Mononuclear cell (primary cell): Measurements from ENCODE around the gene INTS12. TPM values are rescaled to one million over a fixed set of nuclear protein-coding genes. Genes with fewer than 3 reads are reported as not detected.
A peak's percentile ranks its signal among the peaks of the same experiment; 100 is the strongest.
"Not testable (repeated sequence)": the region's sequence is repeated elsewhere in the genome, so short reads cannot be mapped to it uniquely, and the experiment has no call there.

Experiments used
- H3K27me3 ChIP-seq: 2 replicates; pipeline ENCODE4 v1.6.0; 2011; ENCODE audit warnings: low read length, control low read depth; ENCODE audit not compliant: insufficient read depth
- H3K4me1 ChIP-seq: 2 replicates; pipeline ENCODE4 v1.5.1; 2011; ENCODE audit warnings: mild to moderate bottlenecking, low read length, control low read depth; ENCODE audit not compliant: insufficient read depth
- H3K4me3 ChIP-seq: 2 replicates; pipeline ENCODE4 v1.5.1; 2011; ENCODE audit warnings: mild to moderate bottlenecking, low read length, moderate library complexity
- H3K9me3 ChIP-seq: 2 replicates; pipeline ENCODE4 v1.5.1; 2011; ENCODE audit warnings: low read depth, mild to moderate bottlenecking, control low read depth, low read length
- total RNA-seq: library from RNA; depleted of rRNA; stranded (reverse); fragments of >200 nt; gene quantifications from one replicate; pipeline ENCODE4 v1.2.3, GENCODE V29; 2012

INTS12 gene
- total RNA-seq, 1 donor = 21.4 TPM

DNA sequence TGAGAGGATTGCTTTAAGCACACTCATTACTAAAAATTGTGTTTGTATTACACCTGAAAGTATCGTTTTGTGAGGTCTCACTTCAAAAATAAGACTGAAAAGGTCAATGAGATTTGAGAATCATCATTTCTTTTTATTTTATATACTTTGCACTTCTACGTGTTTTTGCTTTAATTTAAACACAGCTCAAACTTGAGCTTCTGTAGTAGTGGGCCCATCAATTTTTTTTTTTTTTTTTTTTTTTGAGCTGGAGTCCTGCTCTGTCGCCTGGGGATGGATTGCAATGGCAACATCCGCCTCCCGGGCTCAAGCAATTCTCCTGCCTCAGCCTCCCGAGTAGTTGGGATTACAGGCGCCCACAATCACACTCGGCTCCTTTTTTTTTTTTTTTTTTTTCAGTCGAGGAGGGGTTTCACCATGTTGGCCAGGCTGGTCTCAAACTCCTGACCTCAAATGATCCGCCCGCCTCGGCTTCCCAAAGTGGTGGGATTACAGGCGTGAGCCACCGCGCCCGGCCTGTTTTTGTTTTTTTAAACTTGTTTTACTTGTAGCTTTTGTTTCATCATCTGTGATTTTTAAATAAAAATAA is 1.6 kb upstream of the INTS12 start:
- Histone ChIP-seq H3K4me3 (no peak overlapping the region), H3K9me3 (no peaks in the 10 kb centered on the region), H3K4me1 (peaks cover 18% of the 10 kb centered on the region), H3K27me3 (no peaks in the 10 kb centered on the region)

- H3K9me3 ChIP-seq = no peaks in the 10 kb centered on the region
- peaks cover 23% of the 10 kb centered on the region for H3K4me1 ChIP-seq
- H3K27me3 ChIP-seq = no peaks in the 10 kb centered on the region
- H3K4me3 ChIP-seq = peak overlapping the region; percentile 90
These were observed 577 bp upstream of the INTS12 start for GRCh38 chr4:105709081-105709450.

DNA sequence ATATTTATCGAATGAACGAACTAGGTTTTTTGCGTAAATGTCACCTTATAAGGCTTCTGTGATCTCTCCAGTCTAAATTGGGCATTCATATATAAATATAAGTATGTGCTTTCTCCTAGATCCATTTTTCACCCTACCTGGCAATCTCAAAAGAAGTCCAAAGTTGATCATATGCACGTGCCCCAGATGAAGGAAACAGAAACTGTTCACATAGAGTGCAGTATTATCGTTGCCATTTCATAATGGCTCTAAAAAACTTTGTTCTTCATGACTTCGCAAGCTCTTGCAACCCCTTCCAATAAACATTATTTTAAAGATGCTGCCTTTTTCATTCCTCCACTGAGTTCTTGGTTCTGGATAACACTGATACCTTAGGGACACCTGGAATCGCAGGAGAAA is 708 bp downstream of the INTS12 start:
- peak overlapping the region; percentile 90 for H3K4me3 ChIP-seq
- no peaks in the 10 kb centered on the region for H3K27me3 ChIP-seq
- peaks cover 23% of the 10 kb centered on the region for H3K4me1 ChIP-seq
- H3K9me3 ChIP-seq = no peaks in the 10 kb centered on the region

GRCh38 chr4:105698607-105699006 is 9.9 kb downstream of the INTS12 start:
- Histone ChIP-seq H3K4me1 (no peaks in the 10 kb centered on the region), H3K4me3 (no peak overlapping the region), H3K27me3 (no peaks in the 10 kb centered on the region), H3K9me3 (no peaks in the 10 kb centered on the region)

GRCh38 chr4:105695832-105696231 is 12.7 kb downstream of the INTS12 start:
- H3K27me3 ChIP-seq, H3K9me3 ChIP-seq, H3K4me1 ChIP-seq, H3K4me3 ChIP-seq: not testable (repeated sequence)

DNA sequence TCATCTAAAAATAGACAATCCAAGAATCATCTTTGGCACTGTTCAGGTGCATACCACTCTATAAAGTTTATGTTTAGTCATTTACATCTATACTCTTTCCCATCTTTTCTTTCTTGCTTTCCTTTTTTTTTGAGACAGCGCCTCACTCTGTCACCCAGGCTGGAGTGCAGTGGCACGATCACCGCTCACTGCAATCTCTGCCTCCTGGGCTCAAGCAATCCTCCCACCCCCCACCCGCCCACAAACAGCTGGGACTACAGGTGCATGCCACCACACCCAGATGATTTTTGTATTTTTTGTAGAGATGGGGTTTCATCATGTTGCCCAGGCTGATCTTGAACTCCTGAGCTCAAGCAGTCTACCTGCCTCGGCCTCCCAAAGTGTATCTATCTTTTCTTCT is 13.7 kb downstream of the INTS12 start:
- H3K4me3 ChIP-seq, H3K9me3 ChIP-seq: not testable (repeated sequence)

DNA sequence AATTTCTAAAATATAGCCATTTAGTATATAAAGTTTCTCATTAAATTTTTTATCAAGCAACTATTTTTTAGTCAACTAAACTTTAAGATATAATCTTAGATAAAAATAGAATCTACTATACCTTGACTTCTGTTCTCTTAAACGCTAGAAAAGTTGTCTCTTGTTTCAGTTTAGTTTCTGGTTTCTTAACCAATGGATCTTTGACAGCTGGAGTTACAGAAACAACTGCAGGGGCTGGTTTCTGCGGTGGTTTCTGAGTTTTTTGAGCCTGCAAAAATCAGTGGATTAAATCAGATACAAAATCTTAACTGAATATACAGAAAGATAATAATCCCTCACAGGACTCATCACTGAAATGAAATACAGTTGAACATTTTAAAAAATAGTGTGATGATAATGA is 21.9 kb downstream of the INTS12 start:
- Histone ChIP-seq H3K27me3 (no peaks in the 10 kb centered on the region), H3K9me3 (no peaks in the 10 kb centered on the region), H3K4me3 (no peak overlapping the region), H3K4me1 (no peaks in the 10 kb centered on the region)

More for the DNA sequence above, 13.7 kb downstream of the INTS12 start:
- not testable (repeated sequence) for H3K27me3 ChIP-seq, H3K4me1 ChIP-seq

- no peaks in the 10 kb centered on the region for H3K4me1 ChIP-seq
- no peaks in the 10 kb centered on the region for H3K9me3 ChIP-seq
- no peak overlapping the region for H3K4me3 ChIP-seq
- H3K27me3 ChIP-seq = no peaks in the 10 kb centered on the region
These were observed 25.5 kb downstream of the INTS12 start for GRCh38 chr4:105683038-105683437.

DNA sequence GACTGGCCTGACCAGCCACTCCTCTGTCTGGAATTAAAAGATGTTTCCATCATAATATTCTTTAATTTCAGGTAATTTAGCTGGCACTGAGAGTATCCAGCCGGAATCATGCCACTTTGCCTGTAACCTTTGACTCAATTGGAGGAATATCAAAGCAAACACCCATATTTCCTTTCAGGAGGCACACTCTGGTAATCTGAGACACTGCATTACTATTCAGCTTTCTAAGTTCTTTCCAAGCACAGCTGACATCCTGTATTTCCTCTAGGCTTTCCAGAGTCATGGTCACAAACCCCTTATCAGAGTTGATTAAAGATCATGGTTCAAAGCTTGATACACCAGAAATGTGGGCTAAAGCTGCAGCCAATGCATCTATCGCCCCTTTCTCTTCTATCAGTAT is 29.3 kb downstream of the INTS12 start:
- no peaks in the 10 kb centered on the region for H3K27me3 ChIP-seq
- no peak overlapping the region for H3K4me3 ChIP-seq
- no peaks in the 10 kb centered on the region for H3K9me3 ChIP-seq
- H3K4me1 ChIP-seq = no peaks in the 10 kb centered on the region

- H3K27me3 ChIP-seq = no peaks in the 10 kb centered on the region
- H3K4me1 ChIP-seq = no peaks in the 10 kb centered on the region
- H3K4me3 ChIP-seq = no peak overlapping the region
- H3K9me3 ChIP-seq = no peaks in the 10 kb centered on the region
These were observed 30.8 kb downstream of the INTS12 start for GRCh38 chr4:105677709-105678108.

GRCh38 chr4:105674011-105674410 is 34.5 kb downstream of the INTS12 start:
- Histone ChIP-seq H3K4me1 (no peaks in the 10 kb centered on the region), H3K4me3 (no peak overlapping the region), H3K27me3 (no peaks in the 10 kb centered on the region), H3K9me3 (no peaks in the 10 kb centered on the region)

GRCh38 chr4:105671301-105671700 is 37.2 kb downstream of the INTS12 start:
- no peaks in the 10 kb centered on the region for H3K4me1 ChIP-seq
- no peak overlapping the region for H3K4me3 ChIP-seq
- H3K27me3 ChIP-seq = no peaks in the 10 kb centered on the region
- no peaks in the 10 kb centered on the region for H3K9me3 ChIP-seq

- no peaks in the 10 kb centered on the region for H3K27me3 ChIP-seq
- H3K4me1 ChIP-seq = no peaks in the 10 kb centered on the region
These were observed 37.8 kb downstream of the INTS12 start for GRCh38 chr4:105670684-105671083.

DNA sequence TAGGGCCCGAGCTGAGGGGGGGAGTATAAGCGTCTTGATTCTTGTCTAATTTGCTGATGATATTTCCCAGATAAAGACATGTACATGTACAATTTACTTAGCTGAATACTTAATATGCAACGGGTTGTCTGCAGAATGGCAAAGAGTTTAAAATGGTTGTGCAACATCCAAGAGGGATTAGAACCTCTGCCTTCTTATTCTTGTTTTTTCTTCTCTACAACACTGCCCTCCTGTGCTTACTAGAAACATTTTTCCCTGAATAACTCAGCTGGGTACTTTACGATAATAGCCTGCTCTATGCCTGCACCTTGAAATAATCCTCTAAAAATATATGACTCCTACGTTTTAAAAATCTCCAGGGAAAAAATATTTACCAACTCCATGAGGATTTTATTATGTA is 41.8 kb downstream of the INTS12 start:
- H3K4me3 ChIP-seq = no peak overlapping the region
- H3K27me3 ChIP-seq = no peaks in the 10 kb centered on the region
- H3K9me3 ChIP-seq = no peaks in the 10 kb centered on the region
- no peaks in the 10 kb centered on the region for H3K4me1 ChIP-seq

More at GRCh38 chr4:105670684-105671083, 37.8 kb downstream of the INTS12 start:
- H3K4me3 ChIP-seq = no peak overlapping the region
- no peaks in the 10 kb centered on the region for H3K9me3 ChIP-seq

- Histone ChIP-seq H3K9me3 (no peaks in the 10 kb centered on the region), H3K4me3 (no peak overlapping the region), H3K27me3 (no peaks in the 10 kb centered on the region), H3K4me1 (no peaks in the 10 kb centered on the region)
These were observed 45.4 kb downstream of the INTS12 start for GRCh38 chr4:105662935-105663675.

- peaks cover 1% of the 10 kb centered on the region for H3K27me3 ChIP-seq
These were observed 47.5 kb downstream of the INTS12 start for GRCh38 chr4:105661028-105661427.

More at GRCh38 chr4:105661028-105661427, 47.5 kb downstream of the INTS12 start:
- H3K9me3 ChIP-seq = no peaks in the 10 kb centered on the region
- H3K4me3 ChIP-seq = no peak overlapping the region
- no peaks in the 10 kb centered on the region for H3K4me1 ChIP-seq
